Activated CD4-positive, alpha-beta T cell treated with anti-CD3 and anti-CD28 coated beads for 1 hour (primary cell): ENCODE data around the gene EPS15.
A peak's percentile ranks its signal among the peaks of the same experiment; 100 is the strongest.
"Not testable (repeated sequence)": the region's sequence is repeated elsewhere in the genome, so short reads cannot be mapped to it uniquely, and the experiment has no call there.

Experiments
- DNase-seq: peaks from one replicate; pipeline ENCODE4 v3.0.0-alpha.2; 2020

Gene EPS15

DNA sequence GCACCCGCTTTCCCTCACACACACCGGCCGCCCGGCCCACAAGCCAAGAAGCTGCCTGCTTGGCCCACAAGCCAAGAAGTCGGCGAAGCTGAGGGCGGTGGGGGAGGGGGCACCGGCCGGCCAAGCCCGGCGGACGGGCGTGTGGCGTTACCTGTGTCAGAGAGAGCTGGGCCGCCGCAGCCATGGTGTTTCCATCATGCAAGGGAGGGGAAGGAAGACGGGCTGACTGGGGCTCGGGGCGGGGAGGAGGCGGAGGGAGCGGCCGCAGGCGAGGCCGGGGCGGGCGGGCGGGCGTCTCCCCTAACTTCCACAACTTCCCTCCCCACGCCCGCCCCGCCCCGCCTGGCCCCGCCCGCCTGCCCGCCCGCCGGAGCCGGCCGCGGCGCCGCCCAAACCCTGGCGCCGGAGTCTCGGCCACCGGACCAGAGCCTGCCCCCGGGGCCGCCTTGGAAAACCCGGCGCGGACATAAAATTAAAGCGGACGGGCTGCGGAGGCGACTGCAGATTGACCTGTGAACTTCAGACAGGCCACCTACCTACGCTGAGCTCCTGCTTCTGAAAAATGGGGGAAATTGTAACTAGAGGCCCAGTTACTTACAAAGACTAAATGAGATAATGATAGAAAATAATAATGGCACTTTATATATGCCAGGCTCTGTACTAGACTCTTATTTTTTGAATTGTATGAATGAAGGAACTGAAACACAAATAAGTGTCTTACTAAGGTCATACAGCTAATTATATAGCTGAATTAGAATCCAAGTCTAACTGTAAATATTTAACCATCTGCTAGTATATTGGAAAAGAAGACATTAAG is at the start of gene EPS15:
TSS of gene EPS15 (minus strand) at position 219 of the 817 bp plus-strand sequence. CDS start at position 184, 35 bp downstream.
- peak; percentile 74 for DNase-seq

DNA sequence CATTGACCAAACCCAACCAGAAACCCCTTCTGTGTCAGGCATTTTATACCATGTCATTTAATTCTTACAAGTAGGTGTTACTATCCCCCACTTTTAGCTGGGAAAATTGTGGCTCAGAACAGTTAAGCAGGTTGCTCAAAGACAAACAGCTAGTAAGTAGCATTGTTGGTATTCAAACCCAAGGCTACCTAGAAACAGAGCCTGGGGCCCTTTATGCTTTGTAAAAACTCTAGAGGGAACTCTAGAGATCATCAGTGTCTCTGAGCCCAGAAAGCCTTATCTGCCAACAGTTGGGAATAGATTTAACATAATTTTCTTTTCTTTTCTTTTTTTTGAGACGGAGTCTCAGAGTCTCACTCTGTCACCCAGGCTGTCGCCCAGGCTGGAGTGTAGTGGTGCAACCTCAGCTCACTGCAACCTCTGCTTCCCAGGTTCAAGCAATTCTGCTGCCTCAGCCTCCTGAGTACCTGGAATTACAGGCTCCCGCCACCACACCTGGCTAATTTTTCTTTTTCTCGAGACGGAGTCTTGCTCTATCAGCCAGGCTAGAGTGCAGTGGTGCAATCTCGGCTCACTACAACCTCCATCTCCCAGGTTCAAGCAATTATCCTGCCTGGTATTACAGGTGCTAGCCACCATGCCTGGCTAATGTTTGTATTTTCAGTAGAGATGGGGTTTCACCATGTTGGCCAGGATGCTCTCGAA is 49.3 kb upstream of the EPS15 start:
- no peak for DNase-seq

DNA sequence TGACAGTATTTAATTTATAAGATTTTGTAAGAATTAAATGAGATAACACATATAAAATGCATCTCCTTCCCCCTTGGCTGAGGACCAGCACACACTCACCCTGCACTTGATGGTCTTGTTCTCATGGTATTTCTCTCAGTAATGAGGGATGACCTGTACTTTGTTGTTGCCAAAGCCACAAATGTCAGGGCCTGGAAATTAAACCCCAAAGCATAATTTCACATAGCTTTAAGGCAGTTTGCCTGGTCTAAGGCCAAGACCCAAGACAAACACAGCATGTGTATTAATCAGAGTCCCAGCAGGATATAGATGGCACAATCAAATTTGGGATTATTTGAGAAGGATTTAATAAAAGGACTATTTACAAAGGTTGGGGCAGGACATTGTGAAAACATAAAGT is 48.6 kb upstream of the EPS15 start:
- no peak for DNase-seq

DNA sequence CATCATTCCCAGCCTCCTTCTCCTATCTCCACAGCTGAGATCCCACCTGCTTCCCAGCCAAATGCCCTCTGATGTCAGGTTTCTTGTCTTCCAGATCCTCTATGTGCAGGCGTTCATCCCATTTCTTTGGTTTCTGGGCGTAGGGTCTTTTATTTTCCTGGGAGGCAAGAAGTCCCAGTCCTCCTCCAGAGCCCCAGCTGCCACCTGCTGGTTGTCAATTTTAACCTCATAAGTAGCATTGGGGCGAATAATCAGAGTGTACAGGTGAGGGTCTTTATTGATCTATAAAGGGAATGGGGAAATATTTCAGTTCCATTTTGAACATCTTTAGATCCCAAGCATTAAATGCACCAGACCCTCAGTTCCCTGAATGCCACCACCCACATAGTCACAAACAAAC is 47.2 kb upstream of the EPS15 start:
- DNase-seq: no peak

DNA sequence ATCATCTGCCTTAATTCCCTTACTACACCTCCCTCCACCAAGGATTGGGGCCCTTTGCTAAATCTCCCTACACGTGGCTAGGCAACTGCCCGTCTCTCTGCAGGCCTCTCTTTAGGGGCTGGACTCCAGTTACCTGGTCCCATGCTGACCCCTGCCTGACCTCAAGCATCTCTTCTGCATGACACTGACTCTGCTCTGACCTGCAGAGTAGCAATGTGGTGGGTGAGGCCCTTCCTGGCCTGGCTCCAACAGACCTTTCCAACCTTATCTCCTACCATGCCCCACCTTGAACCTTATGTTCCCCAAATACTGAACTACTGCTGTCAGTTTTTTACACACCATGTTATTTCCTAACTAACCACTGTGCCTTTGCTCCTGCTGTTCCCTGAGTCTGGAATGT is 45.9 kb upstream of the EPS15 start:
- DNase-seq: no peak

DNA sequence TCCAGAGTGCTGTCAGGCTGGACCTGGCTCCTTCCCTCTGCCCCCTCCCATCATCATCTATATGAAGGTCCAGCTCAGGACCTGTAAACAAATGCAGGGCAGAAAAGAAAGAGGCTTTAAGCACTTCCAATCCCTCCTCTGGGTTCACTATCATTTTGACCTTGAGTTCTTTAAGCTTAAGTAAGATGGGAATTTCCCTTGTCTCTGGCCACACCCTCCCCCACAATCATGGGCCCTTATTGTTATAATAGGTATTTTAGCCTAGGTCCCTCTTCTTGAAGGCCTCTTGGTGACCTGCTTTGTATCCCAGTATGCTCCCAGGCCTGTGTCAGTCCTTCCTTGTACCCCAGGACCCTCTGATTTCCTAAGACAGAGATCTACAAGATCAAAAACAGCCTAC is 45.1 kb upstream of the EPS15 start:
- no peak for DNase-seq

DNA sequence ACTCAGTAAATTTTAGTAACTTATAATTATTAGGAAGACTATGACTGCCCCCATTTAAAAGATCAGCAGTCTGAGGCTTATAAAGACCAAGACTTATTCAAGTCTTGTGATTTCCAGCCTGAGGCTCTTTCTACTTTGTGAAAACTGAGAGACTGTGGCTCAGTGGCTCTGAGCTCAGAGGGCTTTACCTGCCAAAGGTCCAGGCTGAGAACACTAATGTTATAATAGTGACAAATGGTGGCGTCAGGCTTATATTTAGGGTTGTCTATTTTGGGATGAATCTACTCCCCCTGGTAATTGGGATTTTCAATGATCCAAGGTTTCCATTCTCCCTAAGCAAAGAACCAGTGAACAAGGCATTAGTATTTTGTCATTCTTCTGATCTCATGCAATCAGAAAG is 42.6 kb upstream of the EPS15 start:
- no peak for DNase-seq

DNA sequence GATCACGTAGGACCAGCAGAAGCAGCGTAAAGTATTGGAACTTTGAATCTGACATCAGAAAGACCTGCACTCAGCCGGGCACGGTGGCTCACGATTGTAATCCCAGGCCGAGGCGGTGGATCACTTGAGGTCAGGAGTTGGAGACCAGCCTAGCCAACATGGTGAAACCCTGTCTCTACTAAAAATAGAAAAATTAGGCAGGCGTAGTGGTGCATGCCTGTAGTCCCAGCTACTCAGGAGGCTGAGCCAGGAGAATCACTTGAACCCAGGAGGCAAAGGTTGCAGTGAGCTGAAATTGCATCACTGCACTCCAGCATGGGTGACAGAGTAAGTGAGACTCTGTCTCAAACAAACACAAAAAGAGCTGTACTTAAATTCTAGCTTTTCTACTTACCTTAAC is 41.8 kb upstream of the EPS15 start:
- DNase-seq: not testable (repeated sequence)

DNA sequence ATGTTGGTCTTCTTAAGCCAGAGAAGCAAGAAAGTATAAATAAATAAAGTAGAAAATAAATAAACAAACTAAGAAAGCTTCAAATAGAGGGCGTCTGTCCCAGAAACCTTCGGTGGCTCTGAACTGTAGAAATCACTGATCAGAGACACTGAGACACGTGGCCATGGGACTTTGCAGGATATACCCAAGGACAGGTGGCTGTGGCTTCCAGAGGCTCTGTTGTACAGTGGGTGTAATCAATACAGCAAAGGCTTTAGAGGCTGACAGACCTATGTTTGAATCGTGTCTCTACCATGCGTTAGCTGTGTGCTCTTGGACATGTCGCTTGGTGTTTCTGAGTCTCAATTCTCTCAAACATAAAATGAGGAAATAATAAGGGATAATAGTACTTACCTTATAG is 41.0 kb upstream of the EPS15 start:
- DNase-seq: no peak

DNA sequence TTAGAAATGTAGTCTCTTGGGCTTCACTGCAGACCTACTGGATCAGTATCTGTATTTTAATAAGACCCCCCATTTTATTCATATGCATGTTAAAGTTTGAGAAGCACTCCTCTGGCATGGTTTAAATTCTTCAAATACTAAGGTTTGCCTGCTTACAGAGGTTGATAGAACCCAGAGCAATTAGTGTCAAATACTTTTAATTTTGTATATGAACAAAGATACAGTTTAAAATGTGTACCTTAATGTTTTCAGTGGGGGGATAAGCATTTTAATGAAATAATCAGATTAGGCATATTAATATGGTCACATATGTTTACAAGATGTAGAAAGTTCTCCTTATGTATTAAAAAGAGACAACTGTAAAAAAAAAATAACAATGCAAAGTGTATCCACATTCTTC is 40.4 kb upstream of the EPS15 start:
- no peak for DNase-seq

DNA sequence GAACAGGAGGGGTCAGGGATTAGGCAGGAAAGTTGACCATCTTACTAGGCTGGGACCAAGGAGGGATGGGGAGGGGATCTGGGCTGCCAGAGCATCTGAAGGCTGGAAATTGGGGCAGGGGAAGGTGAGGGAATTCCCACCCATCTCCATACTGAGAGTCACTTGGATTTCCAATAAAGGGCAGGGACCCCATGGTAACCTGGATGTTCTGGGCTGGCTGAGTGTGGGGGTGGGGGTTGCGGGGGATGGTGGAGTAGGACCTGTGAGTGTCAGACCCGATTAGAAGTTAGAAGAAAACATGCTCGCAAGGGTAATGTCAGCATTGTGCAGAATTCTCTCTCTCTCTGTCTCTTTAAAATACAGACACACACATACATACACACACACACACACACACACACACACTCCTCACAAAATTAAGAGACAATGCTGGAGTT is 40.0 kb upstream of the EPS15 start:
- DNase-seq: no peak

DNA sequence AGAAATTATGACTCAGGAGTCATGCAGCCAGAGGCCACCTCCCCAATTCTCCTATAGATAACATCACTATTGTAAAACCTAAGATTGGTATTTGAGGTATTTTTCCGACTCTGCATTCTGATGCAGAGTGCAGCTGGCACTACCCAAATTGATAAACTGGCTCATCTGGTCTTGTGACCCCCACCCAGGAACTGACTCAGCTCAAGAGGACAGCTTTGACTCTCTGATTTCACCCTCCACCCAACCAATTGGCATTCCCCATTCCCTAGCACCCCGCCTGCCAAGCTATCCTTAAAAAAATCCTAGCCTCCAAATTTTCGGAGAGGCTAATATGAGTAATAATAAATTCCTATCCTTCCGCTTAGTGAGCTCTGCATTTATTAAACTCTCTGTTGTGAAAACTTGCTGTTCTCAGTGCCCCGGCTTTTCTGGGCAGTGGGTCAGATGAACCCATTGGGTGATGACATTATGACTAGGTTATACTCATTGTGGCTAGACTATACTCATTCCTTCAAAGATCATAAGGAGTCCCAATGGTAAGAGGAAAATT is 39.4 kb upstream of the EPS15 start:
- no peak for DNase-seq

DNA sequence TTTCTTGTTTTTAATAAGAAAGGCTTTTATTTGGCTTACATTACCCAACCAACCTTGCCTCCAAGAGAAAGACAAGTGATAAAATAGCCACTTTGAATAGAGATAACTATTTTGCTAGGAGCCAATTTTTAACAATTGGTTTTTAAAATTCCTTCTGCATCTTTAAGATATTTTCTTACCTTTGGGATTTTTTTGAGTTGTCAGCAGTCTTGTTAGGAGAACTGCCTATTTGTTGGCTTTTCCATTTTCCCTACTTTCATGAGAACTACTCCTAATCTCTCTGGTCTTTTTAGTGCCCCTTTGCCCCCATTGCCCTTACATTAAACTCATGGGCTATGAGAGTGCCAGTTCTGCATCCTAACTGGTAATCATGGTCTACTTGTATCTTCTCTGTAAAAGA is 38.1 kb upstream of the EPS15 start:
- no peak for DNase-seq

DNA sequence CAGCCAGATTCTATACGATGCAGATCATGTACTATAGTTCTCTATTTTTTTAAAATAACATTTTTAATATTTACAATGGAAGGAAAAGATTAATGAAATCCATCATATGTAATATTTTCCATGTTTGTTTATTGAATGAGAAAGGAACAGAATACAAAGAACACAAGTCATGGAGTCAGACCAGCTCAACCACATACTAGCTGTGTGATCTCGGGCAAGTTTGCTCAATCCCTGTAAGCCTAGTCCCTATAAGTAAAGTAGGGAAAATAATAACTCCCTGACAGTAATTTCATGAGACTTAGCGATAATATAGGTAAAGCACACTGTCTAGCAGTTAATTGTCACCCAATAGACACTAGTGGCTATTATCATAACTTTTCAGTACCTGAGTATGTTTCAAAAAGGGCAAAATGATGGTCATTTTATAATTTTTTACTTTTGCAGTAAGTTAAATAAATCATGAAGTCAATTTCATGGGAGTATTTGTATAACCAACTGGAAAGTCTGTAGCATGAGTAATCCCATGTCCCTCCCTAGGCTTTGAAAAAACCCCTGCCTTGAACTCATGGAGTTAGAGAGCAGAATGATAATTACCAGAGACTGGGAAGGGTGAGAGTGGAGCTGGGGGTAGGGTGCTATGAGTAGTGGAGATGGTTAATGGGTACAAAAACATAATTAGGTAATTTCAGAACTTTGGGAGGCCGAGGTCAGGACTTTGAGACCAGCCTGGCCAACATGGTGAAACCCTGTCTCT is 37.0 kb upstream of the EPS15 start:
- no peak for DNase-seq

DNA sequence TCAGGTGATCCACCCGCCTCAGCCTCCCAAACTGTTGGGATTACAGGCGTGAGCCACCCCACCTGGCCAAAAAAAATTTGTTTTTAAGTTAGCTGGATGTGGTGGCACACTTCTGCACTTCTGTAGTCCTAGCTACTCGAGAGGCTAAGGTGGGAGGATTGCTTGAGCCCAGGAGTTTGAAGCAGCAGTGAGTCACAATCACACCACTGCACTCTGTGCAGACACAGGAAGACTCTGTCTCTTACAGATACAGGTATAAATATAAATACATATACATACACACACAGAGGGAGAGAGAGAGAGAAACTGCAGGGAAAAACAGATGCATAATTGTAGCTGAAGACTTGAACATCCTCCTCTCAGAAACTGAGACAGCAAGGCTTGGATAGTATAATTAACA is 34.8 kb upstream of the EPS15 start:
- no peak for DNase-seq

DNA sequence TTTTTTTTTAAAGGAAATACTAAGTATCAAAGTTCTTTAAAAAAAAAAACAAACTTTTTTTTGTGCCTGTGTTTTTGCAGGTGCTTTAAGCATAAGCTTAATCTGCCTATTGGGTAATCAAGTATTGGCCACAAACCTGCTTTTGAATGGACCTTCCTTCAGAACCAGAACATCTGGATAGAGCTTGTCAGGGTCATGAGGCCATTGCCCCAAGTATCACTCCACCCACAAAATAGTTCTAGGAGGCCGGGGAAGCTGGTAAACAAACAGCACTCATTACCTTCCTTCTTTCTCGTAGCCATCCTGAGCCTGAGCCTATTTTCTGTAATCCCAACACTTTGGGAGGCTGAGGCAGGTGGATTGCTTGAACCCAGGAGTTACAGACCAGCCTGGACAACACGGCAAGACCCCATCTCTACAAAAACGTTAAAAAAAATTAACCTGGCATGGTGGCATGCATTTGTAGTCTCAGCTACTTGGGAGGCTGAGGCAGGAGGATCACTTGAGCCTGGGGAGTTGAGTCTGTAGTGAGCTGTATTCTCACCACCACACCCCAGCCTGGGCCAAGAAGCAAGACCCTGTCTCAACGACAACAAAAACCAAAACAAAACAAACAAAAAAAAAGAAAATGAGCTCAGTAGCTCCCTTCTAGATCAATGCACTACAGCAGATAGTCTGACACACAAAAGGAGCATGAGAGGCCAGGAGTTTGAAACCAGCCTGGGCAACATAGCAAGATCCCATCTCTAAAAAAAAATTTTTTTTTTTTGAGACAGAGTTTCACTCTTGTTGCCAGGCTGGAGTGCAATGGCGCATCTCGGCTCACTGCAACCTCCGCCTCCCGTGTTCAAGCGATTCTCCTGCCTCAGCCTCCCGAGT is 34.1 kb upstream of the EPS15 start:
- no peak for DNase-seq

DNA sequence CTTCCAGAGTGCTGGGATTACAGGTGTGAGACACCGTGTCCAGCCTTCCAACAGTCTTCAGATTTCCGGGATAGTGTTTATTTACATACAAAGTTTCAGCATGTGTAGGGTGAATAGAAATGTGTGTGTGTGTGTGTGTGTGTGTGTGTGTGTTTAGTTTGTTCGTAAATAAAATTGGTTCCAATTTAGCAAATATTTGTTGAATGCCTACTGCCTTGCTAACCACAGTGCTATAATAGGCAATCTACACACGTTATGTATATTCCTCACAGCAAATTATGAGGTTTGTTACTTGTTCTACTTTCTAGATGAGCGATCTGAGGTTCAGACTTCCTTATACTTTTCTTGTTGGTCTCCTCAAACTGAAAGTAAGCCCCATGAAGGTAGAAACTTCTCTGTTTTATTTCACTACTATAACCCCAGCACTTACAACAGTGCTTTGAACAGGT is 32.8 kb upstream of the EPS15 start:
- no peak for DNase-seq

DNA sequence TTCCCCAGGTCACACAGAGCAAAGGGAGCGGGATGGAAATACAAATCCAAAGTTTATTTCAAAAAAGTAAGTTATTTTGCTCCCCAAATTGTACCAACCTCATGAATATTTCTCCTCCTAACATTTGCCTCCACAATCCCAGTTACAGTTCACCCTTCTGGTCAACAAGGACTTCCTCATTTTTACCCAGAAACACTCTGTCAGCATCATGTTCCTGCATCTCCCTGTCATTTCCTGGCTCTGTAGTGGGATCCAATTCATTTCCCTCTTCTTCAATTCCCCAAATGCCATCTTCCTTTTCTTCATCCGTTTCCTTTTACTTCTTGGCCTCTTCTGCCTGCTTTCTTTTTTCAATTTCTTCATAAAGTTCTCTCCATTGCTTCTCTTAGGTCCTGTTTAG is 32.0 kb upstream of the EPS15 start:
- DNase-seq: no peak

DNA sequence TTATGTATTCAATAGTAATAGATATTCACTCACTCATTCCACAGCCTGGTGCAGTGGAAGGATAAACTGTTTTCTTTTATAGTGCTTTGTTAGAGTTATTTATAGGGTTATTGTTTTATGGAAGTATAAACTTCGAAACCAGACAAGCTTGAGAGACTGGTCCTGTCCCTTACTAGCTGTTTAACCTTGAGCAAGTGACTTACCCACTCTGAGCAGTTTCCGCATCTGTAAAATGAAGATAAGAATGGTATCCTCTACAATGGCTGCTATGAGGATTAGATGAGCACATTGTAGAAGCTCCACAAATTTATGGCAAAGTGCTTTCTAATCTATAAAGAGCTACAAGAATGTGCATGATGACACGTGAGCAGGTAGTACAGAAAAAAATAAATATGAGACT is 30.8 kb upstream of the EPS15 start:
- DNase-seq: no peak

DNA sequence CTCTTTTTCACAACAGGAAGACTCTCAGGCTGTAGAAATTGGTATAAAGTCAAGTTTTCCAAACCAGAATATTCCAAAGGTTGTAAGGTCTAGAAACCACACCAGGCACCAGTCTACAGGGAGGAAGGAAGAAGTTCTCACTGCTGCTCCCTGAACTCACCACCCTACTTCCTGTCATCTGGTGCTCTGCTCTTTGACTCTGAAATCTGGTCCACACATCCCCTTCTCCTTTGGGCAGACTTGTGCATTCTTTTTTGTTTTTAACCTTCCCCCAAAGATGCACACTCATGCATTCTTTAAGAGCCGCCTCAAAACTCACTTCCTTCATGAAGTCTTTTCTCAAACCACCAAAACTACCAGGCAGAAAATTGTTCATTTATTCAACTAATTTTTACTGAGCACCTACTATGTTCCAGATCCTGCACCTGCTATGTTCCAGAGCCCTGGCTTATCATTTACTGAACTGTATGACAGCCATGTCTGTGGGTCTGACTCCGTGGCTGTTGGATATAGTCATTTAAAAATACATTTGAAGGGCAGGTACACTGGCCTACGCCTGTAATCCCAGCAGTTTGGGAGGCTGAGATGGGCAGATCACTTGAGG is 30.1 kb upstream of the EPS15 start:
- DNase-seq: no peak

DNA sequence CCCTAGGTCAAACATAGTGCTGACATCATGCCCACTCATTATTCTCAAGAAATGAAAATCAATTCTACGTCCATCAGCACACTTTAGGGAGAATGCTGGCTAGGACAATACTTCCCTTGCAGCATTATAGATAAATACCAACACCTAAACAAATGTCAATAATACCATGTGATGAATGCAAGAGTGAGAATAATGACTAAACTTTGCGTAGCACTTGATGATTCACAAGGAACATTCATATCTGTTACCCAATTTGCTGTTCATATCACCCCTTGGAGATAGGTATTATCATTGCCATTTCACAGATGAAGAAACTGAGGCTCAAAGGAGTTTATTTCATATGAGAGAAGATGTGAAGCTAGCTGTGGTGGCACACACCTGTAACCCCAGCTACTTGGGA is 24.8 kb upstream of the EPS15 start:
- no peak for DNase-seq
